ENCODE results near the gene ARHGAP12.
"Not testable (repeated sequence)": the region's sequence is repeated elsewhere in the genome, so short reads cannot be mapped to it uniquely, and the experiment has no call there.

ARHGAP12 gene

GRCh38 chr10:31974434-31975124, 45.9 kb upstream of the ARHGAP12 start:
- H3K4me1 ChIP-seq (ENCODE audit: insufficient read depth, poor library complexity, severe bottlenecking), result no peaks in the 10 kb centered on the region
- H3K9me3 ChIP-seq (ENCODE audit: severe bottlenecking), result no peaks in the 10 kb centered on the region
- H3K27ac ChIP-seq (ENCODE audit: poor library complexity, severe bottlenecking), result no peak overlapping the region
- no peaks in the 10 kb centered on the region for H3K36me3 ChIP-seq (ENCODE audit: low read depth)
- ATAC-seq (ENCODE audit: low read depth), result no peak
- TF ChIP-seq CTCF (IDR thresholded peaks at IDR 0.05; ENCODE audit: poor library complexity, severe bottlenecking), result no peak
- H3K27me3 ChIP-seq (ENCODE audit: insufficient read depth, poor library complexity, severe bottlenecking), result no peaks in the 10 kb centered on the region
- no peak overlapping the region for H3K4me3 ChIP-seq (ENCODE audit: severe bottlenecking)
- no peak for DNase-seq (ENCODE audit: low spot score)

GRCh38 chr10:31972519-31973041, 43.9 kb upstream of the ARHGAP12 start:
- Histone ChIP-seq H3K27ac (ENCODE audit: poor library complexity, severe bottlenecking) (no peak overlapping the region), H3K27me3 (ENCODE audit: insufficient read depth, poor library complexity, severe bottlenecking) (no peaks in the 10 kb centered on the region), H3K9me3 (ENCODE audit: severe bottlenecking) (no peaks in the 10 kb centered on the region), H3K4me3 (ENCODE audit: severe bottlenecking) (no peak overlapping the region), H3K36me3 (ENCODE audit: low read depth) (no peaks in the 10 kb centered on the region), H3K4me1 (ENCODE audit: insufficient read depth, poor library complexity, severe bottlenecking) (no peaks in the 10 kb centered on the region)
- no peak for DNase-seq (ENCODE audit: low spot score)
- no peak for TF ChIP-seq CTCF (IDR thresholded peaks at IDR 0.05; ENCODE audit: poor library complexity, severe bottlenecking)
- ATAC-seq (ENCODE audit: low read depth), result no peak

GRCh38 chr10:31969847-31970246, 41.2 kb upstream of the ARHGAP12 start:
- not testable (repeated sequence) for DNase-seq (ENCODE audit: low spot score); H3K27me3 ChIP-seq (ENCODE audit: insufficient read depth, poor library complexity, severe bottlenecking); H3K4me3 ChIP-seq (ENCODE audit: severe bottlenecking)

GRCh38 chr10:31963589-31963980, 35.0 kb upstream of the ARHGAP12 start:
- H3K27ac ChIP-seq (ENCODE audit: poor library complexity, severe bottlenecking), result no peak overlapping the region
- H3K4me3 ChIP-seq (ENCODE audit: severe bottlenecking), result no peak overlapping the region
- peaks cover 20% of the 10 kb centered on the region for H3K4me1 ChIP-seq (ENCODE audit: insufficient read depth, poor library complexity, severe bottlenecking)
- no peak for TF ChIP-seq CTCF (IDR thresholded peaks at IDR 0.05; ENCODE audit: poor library complexity, severe bottlenecking)
- H3K27me3 ChIP-seq (ENCODE audit: insufficient read depth, poor library complexity, severe bottlenecking), result no peaks in the 10 kb centered on the region
- no peak for DNase-seq (ENCODE audit: low spot score)
- no peaks in the 10 kb centered on the region for H3K9me3 ChIP-seq (ENCODE audit: severe bottlenecking)
- no peak for ATAC-seq (ENCODE audit: low read depth)
- no peaks in the 10 kb centered on the region for H3K36me3 ChIP-seq (ENCODE audit: low read depth)

More at GRCh38 chr10:31969847-31970246, 41.2 kb upstream of the ARHGAP12 start:
- not testable (repeated sequence) for H3K9me3 ChIP-seq (ENCODE audit: severe bottlenecking); H3K36me3 ChIP-seq (ENCODE audit: low read depth); ATAC-seq (ENCODE audit: low read depth); H3K27ac ChIP-seq (ENCODE audit: poor library complexity, severe bottlenecking); H3K4me1 ChIP-seq (ENCODE audit: insufficient read depth, poor library complexity, severe bottlenecking)

- H3K27ac ChIP-seq (ENCODE audit: poor library complexity, severe bottlenecking), result no peak overlapping the region
- H3K36me3 ChIP-seq (ENCODE audit: low read depth), result no peaks in the 10 kb centered on the region
These were observed 34.4 kb upstream of the ARHGAP12 start for GRCh38 chr10:31962826-31963588.

More at GRCh38 chr10:31962826-31963588, 34.4 kb upstream of the ARHGAP12 start:
- TF ChIP-seq CTCF (IDR thresholded peaks at IDR 0.05; ENCODE audit: poor library complexity, severe bottlenecking), result no peak
- ATAC-seq (ENCODE audit: low read depth) (no peak), DNase-seq (ENCODE audit: low spot score) (no peak)
- no peaks in the 10 kb centered on the region for H3K9me3 ChIP-seq (ENCODE audit: severe bottlenecking)
- H3K27me3 ChIP-seq (ENCODE audit: insufficient read depth, poor library complexity, severe bottlenecking), result no peaks in the 10 kb centered on the region
- H3K4me3 ChIP-seq (ENCODE audit: severe bottlenecking), result no peak overlapping the region
- peaks cover 20% of the 10 kb centered on the region for H3K4me1 ChIP-seq (ENCODE audit: insufficient read depth, poor library complexity, severe bottlenecking)
